ENCODE results near the gene CCDC57. TPM values are rescaled to one million over a fixed set of nuclear protein-coding genes. Genes with fewer than 3 reads are reported as not detected.

CCDC57 gene
- total RNA-seq, 2 experiments from 2014 or later: 129 to 135 TPM

GRCh38 chr17:82242698-82242976 lies 30.0 kb upstream of the CCDC57 start:
- peaks cover 68% of the 10 kb centered on the region for H3K36me3 Mint-ChIP-seq (ENCODE audit: low read depth)
- peak overlapping the region; percentile 95 for H3K27ac Mint-ChIP-seq
- POLR2A ChIA-PET: interaction anchor here (1.5 to 3.0 kb wide), 5 partner anchors 37 to 91 kb away, joined by 5 to 16 read pairs (median 8); partner anchors contain the start of genes CD7 and SECTM1

DNA sequence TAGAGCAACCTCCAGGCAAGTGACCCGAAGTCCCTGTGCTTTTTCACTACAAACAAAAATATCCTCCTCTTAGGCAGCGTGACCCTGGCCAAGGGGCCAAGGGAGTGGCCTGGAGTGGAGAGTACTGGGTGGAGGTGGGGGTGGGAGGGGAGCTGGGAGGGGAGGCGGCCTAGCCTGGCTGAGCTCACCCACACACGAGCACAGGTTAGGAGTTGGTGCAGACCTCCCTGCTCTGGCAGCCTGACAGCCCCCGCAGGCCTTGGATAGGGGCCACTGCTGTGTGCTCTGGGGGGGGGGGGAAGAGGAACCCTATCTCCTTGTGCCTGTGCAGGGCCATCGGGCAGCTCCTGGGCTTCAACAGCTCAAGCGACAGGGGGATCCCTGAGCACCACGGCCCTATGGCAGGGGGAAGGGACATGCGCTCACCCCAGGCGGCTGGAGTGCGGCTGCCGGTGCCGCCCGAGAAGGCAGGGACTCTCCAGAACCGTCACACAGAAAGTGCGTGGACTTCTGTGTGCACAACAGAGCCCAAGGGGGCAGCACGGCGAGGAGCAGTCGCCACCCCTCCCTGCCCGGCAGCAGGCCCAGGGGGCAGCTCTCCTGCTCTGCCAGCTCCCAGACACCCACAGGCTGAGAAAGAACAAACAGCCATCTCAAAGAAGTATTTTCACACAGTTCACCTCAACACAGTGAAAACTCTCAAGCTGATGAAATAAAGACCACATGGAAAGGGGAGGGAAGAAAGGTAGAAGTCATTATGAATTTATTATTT lies 29.5 kb upstream of the CCDC57 start:
- POLR2A ChIA-PET: interaction anchor here (0.6 to 3.0 kb wide), 10 partner anchors 31 to 144 kb away, joined by 3 to 16 read pairs (median 5); partner anchors contain the start of genes CD7, CSNK1D, FASN and SECTM1

More at GRCh38 chr17:82242698-82242976, 30.0 kb upstream of the CCDC57 start:
- H3K9me3 ChIP-seq (ENCODE audit: control insufficient read depth in 1 of 2, insufficient read depth in 1 of 2, low read length in 2 of 2): peaks cover 0 to 4% of the 10 kb centered on the region in 2 experiments
- Mint-ChIP-seq H3K27me3 (no peaks in the 10 kb centered on the region), H3K9me3 (no peaks in the 10 kb centered on the region), H3K4me3 (no peak overlapping the region), H3K4me1 (ENCODE audit: low read depth) (peaks cover 52% of the 10 kb centered on the region)
- peaks cover 61% of the 10 kb centered on the region for H3K36me3 ChIP-seq (ENCODE audit: insufficient read depth, low read length)
- H3K27ac ChIP-seq (ENCODE audit: low read depth in 1 of 2, low read length in 2 of 2): no peak overlapping the region
- ATAC-seq (ENCODE audit: poor library complexity) (no peak), DNase-seq (peak in 2 of 14 experiments; percentile 6 to 31)
- H3K27me3 ChIP-seq (ENCODE audit: control insufficient read depth in 1 of 2, insufficient read depth in 2 of 2, low read length in 2 of 2): no peaks in the 10 kb centered on the region
- TF ChIP-seq, protein P1, sequence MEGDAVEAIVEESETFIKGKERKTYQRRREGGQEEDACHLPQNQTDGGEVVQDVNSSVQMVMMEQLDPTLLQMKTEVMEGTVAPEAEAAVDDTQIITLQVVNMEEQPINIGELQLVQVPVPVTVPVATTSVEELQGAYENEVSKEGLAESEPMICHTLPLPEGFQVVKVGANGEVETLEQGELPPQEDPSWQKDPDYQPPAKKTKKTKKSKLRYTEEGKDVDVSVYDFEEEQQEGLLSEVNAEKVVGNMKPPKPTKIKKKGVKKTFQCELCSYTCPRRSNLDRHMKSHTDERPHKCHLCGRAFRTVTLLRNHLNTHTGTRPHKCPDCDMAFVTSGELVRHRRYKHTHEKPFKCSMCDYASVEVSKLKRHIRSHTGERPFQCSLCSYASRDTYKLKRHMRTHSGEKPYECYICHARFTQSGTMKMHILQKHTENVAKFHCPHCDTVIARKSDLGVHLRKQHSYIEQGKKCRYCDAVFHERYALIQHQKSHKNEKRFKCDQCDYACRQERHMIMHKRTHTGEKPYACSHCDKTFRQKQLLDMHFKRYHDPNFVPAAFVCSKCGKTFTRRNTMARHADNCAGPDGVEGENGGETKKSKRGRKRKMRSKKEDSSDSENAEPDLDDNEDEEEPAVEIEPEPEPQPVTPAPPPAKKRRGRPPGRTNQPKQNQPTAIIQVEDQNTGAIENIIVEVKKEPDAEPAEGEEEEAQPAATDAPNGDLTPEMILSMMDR (IDR thresholded peaks at IDR 0.05): no peak
- no peak overlapping the region for H3K4me3 ChIP-seq (ENCODE audit: low read length)
- CTCF ChIA-PET: interaction anchor here (1.4 kb wide), 1 partner anchor 79 kb away, joined by 6 read pairs; no protein-coding TSS in a partner anchor
- peaks cover 73% of the 10 kb centered on the region for H3K4me1 ChIP-seq (ENCODE audit: insufficient read depth, low read length)
- intact Hi-C loops (cut with DNase I, micrococcal nuclease): loop anchor here in 1 of 2 experiments (5.0 kb wide), 1 partner anchor 170 kb away; no protein-coding TSS in a partner anchor

More for the DNA sequence above, 29.5 kb upstream of the CCDC57 start:
- H3K4me3 ChIP-seq (ENCODE audit: low read length): no peak overlapping the region
- peaks cover 63% of the 10 kb centered on the region for H3K36me3 Mint-ChIP-seq (ENCODE audit: low read depth)
- H3K4me1 ChIP-seq (ENCODE audit: insufficient read depth, low read length): peaks cover 74% of the 10 kb centered on the region
- CTCF ChIA-PET: interaction anchor here (0.6 to 1.4 kb wide), 2 partner anchors 79 to 268 kb away, joined by 4 to 6 read pairs; no protein-coding TSS in a partner anchor
- no peak overlapping the region for H3K4me3 Mint-ChIP-seq
- no peaks in the 10 kb centered on the region for H3K27me3 Mint-ChIP-seq
- H3K9me3 ChIP-seq (ENCODE audit: control insufficient read depth in 1 of 2, insufficient read depth in 1 of 2, low read length in 2 of 2): peaks cover 0 to 4% of the 10 kb centered on the region in 2 experiments
- intact Hi-C loops (cut with DNase I, micrococcal nuclease): loop anchor here in 1 of 2 experiments (5.0 kb wide), 1 partner anchor 170 kb away; no protein-coding TSS in a partner anchor
- H3K27ac ChIP-seq (ENCODE audit: low read depth in 1 of 2, low read length in 2 of 2): peak overlapping the region in 1 of 2 donors; percentile 53
- H3K36me3 ChIP-seq (ENCODE audit: insufficient read depth, low read length): peaks cover 59% of the 10 kb centered on the region
- H3K27ac Mint-ChIP-seq: peak overlapping the region; percentile 95
- H3K9me3 Mint-ChIP-seq: no peaks in the 10 kb centered on the region
- no peaks in the 10 kb centered on the region for H3K27me3 ChIP-seq (ENCODE audit: control insufficient read depth in 1 of 2, insufficient read depth in 2 of 2, low read length in 2 of 2)
- TF ChIP-seq, protein P1 (IDR thresholded peaks at IDR 0.05): no peak
- peaks cover 52% of the 10 kb centered on the region for H3K4me1 Mint-ChIP-seq (ENCODE audit: low read depth)
- peak in 1 of 14 experiments; percentile 46 for DNase-seq
- ATAC-seq (ENCODE audit: poor library complexity): no peak

Measured in CD4-positive, alpha-beta T cell (primary cell).